ENCODE measurements around the gene GPBP1L1. TPM values are rescaled to one million over a fixed set of nuclear protein-coding genes. Genes with fewer than 3 reads are reported as not detected.

The GPBP1L1 gene
- total RNA-seq, 2 experiments from 2014 or later, result 116 to 125 TPM

DNA sequence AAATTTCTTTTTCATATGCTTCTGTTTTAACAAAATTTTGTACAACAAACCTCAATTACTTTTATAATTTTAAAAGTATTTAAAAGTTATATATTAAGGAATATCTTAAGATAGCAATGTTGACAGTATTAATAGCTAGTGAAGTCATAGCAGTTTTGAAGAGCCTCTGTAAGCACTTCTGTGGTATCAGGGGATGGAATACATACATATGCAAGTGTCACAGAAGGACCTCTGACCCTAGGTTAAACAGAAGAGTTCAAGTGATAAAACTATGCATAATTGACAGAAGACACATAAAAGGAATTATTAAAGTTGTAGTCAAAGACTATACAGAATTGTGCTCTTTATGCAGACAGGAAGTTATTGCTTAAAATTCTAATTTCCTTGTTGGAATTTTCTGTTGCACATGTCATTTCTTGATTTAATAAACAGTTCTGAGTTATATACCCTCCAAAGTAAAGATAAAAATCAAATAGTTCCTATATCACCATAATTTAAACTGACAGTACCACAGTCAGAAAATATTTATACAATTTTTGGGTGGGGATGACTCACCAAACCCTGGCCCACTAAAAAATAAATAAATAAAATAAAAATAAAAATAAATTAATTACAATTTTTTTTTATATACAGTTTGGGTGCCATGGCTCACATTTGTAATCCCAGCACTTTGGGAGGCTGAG is 37.1 kb upstream of the GPBP1L1 start:
- DNase-seq, result no peak
- Mint-ChIP-seq H3K36me3 (ENCODE audit: low read depth) (peaks cover 34% of the 10 kb centered on the region), H3K4me1 (ENCODE audit: low read depth) (no peaks in the 10 kb centered on the region), H3K4me3 (no peak overlapping the region), H3K27ac (no peak overlapping the region), H3K27me3 (no peaks in the 10 kb centered on the region), H3K9me3 (no peaks in the 10 kb centered on the region)
- ATAC-seq (ENCODE audit: poor library complexity), result no peak
- no peak overlapping the region for H3K27ac ChIP-seq (ENCODE audit: low read depth in 1 of 2, low read length in 2 of 2)
- POLR2A ChIA-PET, result no interaction called here
- CTCF ChIA-PET, result no interaction called here
- H3K4me3 ChIP-seq (ENCODE audit: low read length), result no peak overlapping the region
- intact Hi-C loops (cut with DNase I, micrococcal nuclease), result no loop called here
- TF ChIP-seq, protein P1, sequence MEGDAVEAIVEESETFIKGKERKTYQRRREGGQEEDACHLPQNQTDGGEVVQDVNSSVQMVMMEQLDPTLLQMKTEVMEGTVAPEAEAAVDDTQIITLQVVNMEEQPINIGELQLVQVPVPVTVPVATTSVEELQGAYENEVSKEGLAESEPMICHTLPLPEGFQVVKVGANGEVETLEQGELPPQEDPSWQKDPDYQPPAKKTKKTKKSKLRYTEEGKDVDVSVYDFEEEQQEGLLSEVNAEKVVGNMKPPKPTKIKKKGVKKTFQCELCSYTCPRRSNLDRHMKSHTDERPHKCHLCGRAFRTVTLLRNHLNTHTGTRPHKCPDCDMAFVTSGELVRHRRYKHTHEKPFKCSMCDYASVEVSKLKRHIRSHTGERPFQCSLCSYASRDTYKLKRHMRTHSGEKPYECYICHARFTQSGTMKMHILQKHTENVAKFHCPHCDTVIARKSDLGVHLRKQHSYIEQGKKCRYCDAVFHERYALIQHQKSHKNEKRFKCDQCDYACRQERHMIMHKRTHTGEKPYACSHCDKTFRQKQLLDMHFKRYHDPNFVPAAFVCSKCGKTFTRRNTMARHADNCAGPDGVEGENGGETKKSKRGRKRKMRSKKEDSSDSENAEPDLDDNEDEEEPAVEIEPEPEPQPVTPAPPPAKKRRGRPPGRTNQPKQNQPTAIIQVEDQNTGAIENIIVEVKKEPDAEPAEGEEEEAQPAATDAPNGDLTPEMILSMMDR (IDR thresholded peaks at IDR 0.05), result no peak
- no peaks in the 10 kb centered on the region for H3K9me3 ChIP-seq (ENCODE audit: control insufficient read depth in 1 of 2, insufficient read depth in 1 of 2, low read length in 2 of 2)
- H3K4me1 ChIP-seq (ENCODE audit: insufficient read depth, low read length), result no peaks in the 10 kb centered on the region
- peaks cover 2% of the 10 kb centered on the region for H3K36me3 ChIP-seq (ENCODE audit: insufficient read depth, low read length)
- H3K27me3 ChIP-seq (ENCODE audit: control insufficient read depth in 1 of 2, insufficient read depth in 2 of 2, low read length in 2 of 2), result no peaks in the 10 kb centered on the region

DNA sequence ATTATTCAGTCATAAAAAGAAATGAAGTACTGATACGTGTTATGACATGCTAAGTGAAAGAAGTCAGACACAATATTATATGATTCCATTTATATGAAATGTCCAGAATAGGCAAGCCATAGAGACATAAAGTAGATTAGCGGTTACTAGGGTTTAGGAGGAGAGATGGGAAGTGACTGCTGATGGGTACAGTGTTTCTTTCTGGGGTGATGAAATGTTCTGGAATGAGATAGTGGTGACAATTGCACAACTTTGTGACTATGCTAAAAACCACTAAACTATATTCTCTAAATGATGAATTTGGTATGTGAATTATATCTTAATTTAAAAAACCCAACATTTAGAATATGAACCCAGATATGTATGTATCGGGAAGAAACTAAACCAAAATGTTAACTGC is 36.5 kb upstream of the GPBP1L1 start:
- H3K27me3 Mint-ChIP-seq, result no peaks in the 10 kb centered on the region
- TF ChIP-seq, protein P1 (IDR thresholded peaks at IDR 0.05), result no peak
- H3K36me3 Mint-ChIP-seq (ENCODE audit: low read depth), result peaks cover 39% of the 10 kb centered on the region
- POLR2A ChIA-PET, result no interaction called here
- intact Hi-C loops (cut with DNase I, micrococcal nuclease), result no loop called here
- H3K9me3 ChIP-seq (ENCODE audit: control insufficient read depth in 1 of 2, insufficient read depth in 1 of 2, low read length in 2 of 2), result no peaks in the 10 kb centered on the region
- H3K27ac ChIP-seq (ENCODE audit: low read depth in 1 of 2, low read length in 2 of 2), result no peak overlapping the region
- no peaks in the 10 kb centered on the region for H3K36me3 ChIP-seq (ENCODE audit: insufficient read depth, low read length)
- CTCF ChIA-PET, result no interaction called here
- H3K4me3 ChIP-seq (ENCODE audit: low read length), result no peak overlapping the region
- no peaks in the 10 kb centered on the region for H3K4me1 ChIP-seq (ENCODE audit: insufficient read depth, low read length)
- no peak for DNase-seq
- no peak overlapping the region for H3K4me3 Mint-ChIP-seq
- no peaks in the 10 kb centered on the region for H3K4me1 Mint-ChIP-seq (ENCODE audit: low read depth)
- no peak overlapping the region for H3K27ac Mint-ChIP-seq
- H3K9me3 Mint-ChIP-seq, result no peaks in the 10 kb centered on the region
- no peaks in the 10 kb centered on the region for H3K27me3 ChIP-seq (ENCODE audit: control insufficient read depth in 1 of 2, insufficient read depth in 2 of 2, low read length in 2 of 2)
- no peak for ATAC-seq (ENCODE audit: poor library complexity)

DNA sequence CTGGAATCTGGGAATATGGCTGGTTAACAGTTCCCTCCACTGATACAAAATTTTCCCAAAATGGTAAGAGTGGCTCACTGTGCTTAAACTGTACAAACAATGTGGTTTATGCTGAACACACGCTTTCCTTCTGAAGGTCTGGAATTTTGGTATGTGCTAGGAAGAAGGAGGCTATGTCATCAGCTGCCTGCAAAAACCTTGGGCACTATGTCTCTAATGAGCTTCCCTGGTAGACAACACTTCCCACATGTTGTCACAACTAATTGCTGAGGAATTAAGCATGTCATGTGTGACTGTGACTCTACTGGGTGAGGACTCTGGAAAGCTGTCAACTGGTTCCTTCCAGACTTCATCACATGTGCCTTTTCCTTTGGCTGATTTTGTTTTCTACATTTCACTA is 34.9 kb upstream of the GPBP1L1 start:
- H3K27me3 ChIP-seq (ENCODE audit: control insufficient read depth in 1 of 2, insufficient read depth in 2 of 2, low read length in 2 of 2), result no peaks in the 10 kb centered on the region
- TF ChIP-seq, protein P1 (IDR thresholded peaks at IDR 0.05), result no peak
- Mint-ChIP-seq H3K27ac (no peak overlapping the region), H3K9me3 (no peaks in the 10 kb centered on the region), H3K27me3 (no peaks in the 10 kb centered on the region), H3K4me1 (ENCODE audit: low read depth) (no peaks in the 10 kb centered on the region), H3K36me3 (ENCODE audit: low read depth) (peaks cover 45% of the 10 kb centered on the region), H3K4me3 (no peak overlapping the region)
- H3K4me3 ChIP-seq (ENCODE audit: low read length), result no peak overlapping the region
- H3K9me3 ChIP-seq (ENCODE audit: control insufficient read depth in 1 of 2, insufficient read depth in 1 of 2, low read length in 2 of 2), result no peaks in the 10 kb centered on the region
- ATAC-seq (ENCODE audit: poor library complexity) (no peak), DNase-seq (no peak)
- peaks cover 4% of the 10 kb centered on the region for H3K36me3 ChIP-seq (ENCODE audit: insufficient read depth, low read length)
- no peak overlapping the region for H3K27ac ChIP-seq (ENCODE audit: low read depth in 1 of 2, low read length in 2 of 2)
- H3K4me1 ChIP-seq (ENCODE audit: insufficient read depth, low read length), result no peaks in the 10 kb centered on the region
- intact Hi-C loops (cut with DNase I, micrococcal nuclease), result no loop called here
- ChIA-PET POLR2A (no interaction called here), CTCF (no interaction called here)

Data from CD4-positive, alpha-beta T cell (primary cell).